Inferior parietal cortex (tissue), 1 donor: Measurements from ENCODE around the gene MYO5B.

ENCODE experiments used
- DNase-seq: peaks from one replicate; pipeline ENCODE4 v3.0.0-alpha.2; 2016; ENCODE audit errors: extremely low spot score

Gene MYO5B

DNA sequence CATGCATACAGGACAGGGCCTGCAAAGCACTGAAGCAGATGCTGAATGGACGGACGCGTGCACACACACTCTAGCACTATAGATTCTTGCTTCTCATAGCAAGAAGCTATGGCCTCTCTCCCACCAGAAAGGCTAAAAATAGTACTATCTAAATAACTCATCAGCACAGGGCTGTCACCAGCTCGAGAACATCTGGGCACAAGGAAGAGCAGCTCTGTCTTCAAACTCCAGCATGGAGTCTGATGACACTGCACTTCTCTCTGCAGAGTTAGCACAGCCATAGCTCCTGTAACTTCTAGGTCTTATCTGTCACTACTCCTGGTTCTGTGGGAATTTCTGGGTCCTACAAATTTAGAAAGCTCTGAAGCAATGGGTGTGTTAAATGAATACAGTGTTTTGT, 123.5 kb downstream of the MYO5B start:
- DNase-seq: no peak

DNA sequence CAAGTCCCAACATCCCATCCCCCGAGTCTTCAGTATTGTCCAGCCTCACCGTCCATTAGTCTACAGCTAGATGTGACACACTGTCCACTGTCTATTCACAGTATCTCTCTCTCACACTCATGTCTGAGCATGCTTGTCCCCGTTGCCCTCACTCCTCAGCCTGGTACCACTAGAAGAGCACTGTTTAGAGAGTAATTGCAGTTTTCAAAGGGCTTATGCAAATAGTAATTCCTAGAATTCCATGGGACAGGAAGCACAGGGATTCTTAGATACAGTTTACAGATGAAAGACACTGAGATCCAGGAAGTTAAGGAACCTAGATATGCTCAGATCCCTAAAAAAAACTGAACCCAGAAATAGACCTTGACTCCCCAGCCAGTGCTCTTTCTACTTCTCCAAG, 125.5 kb downstream of the MYO5B start:
- no peak for DNase-seq

- DNase-seq: no peak
Observed at GRCh38 chr18:50065527-50065926, 129.4 kb downstream of the MYO5B start.

GRCh38 chr18:50065039-50065438, 129.9 kb downstream of the MYO5B start:
- DNase-seq: no peak

DNA sequence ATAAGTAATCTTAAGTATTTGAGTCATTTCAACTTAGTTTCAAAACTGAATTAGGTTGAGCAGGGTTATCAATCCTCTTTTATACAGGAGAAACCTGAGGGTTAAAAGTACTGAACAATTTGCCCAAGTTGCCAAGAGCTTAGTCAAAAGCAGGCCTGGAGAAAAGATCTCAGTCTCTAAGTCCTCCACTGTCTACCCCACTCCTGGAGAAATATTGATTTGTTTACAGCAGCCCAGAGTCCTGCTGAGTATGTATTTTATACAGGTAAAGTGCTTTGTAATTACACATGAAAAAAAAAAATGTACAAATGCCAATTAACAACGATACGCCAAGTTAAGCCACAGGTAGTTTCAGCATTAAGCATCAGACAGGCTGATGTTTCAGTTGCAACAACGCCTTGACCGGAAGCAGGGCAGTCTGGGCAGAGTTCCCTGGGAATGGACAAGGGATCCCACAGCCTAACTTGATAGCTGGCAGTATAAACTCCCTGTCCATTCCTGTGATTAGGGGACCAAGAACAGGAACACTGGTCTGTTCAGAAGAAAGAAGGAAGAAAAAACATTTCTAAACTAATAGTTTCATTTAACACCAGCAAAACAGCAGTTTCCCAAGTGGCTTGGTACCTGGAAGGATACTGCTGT, 132.9 kb downstream of the MYO5B start:
- DNase-seq: no peak

DNA sequence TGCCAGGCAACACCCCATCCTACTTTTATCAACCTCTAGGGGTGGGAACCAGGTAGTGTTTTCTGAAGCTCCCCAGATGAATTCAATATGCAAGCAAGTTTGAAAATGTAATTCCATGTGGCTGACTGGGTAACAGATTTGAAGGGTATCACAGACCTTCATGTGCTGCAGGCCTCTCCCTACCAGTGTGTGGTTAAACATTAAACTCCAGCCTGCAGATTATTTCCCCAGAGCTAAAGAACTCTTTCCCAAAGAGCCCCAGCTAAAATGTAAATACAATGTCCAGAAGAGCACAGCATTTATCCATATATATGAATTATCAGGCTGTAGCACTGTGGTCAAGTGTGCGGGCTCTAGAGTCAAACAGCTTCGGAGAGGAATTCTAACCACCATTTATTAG, 134.1 kb downstream of the MYO5B start:
- DNase-seq: no peak

DNA sequence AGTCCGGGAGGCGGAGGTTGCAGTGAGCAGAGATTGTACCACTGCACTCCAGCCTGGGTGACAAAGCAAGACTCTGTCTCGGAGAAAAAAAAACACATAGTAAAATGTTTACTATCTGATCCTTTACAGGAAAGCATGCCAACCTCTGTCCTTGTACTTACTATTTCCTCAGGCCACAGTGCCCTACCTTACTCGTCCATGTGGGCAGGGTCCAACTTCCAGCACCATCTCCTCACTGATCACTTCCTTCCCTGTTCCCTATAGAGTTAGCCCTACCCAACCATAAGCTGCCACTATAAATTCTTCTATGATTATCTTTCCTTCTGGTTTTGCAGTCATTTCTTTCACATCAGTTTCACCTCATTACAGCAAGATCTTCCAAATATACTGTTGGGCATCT, 136.2 kb downstream of the MYO5B start:
- no peak for DNase-seq

DNA sequence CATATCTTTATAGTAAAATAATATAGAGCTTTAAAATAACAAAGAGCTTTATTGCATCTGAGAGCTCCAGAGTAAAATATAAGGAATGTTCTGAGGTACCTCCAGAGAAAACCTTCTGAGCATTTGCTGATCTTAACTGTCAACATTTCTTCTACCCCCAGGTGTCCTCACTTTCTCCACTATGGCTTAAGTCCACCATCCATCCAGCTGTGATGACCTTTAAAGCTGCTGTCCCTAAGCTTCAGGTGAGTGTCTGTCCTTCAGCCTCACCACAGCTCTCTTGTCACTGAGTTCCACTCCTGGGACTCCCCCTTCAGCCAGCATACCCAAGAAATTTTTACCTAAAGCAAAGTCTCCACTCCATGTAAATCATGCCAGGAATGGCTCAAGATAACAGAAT, 137.9 kb downstream of the MYO5B start:
- DNase-seq: no peak

GRCh38 chr18:50056185-50056584, 138.8 kb downstream of the MYO5B start:
- no peak for DNase-seq

DNA sequence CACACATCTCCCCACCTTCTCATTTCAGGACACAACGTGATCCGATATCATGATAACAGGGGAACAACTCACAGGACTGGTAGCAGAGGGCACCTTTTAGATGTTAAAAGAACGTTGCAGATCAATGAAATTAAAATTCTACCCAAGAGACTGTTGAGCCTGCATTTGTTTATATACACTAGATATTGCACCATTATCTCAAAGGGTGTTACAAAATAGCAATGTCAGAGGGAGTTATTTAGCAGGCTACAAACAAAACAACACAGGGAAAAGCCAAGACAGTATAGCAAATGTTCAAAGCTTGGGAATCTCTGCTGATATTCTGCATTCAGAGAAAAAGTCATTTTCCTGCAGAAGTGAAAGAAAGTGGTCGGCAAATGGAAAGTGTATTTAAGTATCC, 139.5 kb downstream of the MYO5B start:
- DNase-seq: no peak

GRCh38 chr18:50053111-50053510, 141.8 kb downstream of the MYO5B start:
- no peak for DNase-seq

- no peak for DNase-seq
Observed at GRCh38 chr18:50051288-50051687, 143.7 kb downstream of the MYO5B start.

- no peak for DNase-seq
Observed at GRCh38 chr18:50045126-50045525, 149.8 kb downstream of the MYO5B start.

- DNase-seq: no peak
Observed at GRCh38 chr18:50044402-50044801, 150.5 kb downstream of the MYO5B start.

GRCh38 chr18:50042611-50043010, 152.3 kb downstream of the MYO5B start:
- no peak for DNase-seq

DNA sequence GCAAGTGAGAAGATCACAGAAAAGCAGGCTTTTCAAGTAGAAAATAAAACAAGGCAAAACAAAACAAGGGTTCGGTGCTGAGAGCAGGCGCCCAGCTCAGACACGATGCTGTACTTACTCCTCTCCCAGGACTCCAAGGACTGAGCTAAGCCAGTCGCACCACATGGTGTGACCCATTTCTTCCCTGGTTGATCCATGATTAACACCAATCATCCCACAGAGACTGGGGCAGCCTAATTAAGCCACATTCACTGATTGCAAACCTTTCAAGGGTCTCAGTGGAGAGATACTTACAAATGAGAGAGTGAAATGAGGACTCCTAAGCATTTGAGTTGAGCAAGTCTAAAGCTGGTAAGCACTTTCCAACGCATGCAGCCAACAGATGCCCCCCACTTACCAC, 155.2 kb downstream of the MYO5B start:
- DNase-seq: no peak

DNA sequence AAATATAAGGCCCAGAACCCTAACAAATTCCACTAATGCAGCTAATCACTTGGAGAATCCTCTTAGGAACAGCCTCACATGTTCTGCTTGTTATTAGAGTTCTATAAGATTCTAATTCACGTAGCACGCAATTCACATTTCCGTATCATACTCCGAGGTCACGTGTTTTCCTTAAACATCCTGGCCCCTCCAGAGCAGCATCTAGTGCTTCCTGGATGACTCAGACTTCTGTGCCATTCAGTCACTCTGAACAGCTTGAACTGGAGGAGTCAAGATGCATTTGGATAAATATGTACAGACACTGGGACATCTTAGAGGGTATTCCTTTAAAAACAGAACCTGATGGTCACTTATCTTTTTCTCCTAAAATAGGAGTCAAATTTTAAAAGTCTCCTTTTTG, 156.5 kb downstream of the MYO5B start:
- DNase-seq: no peak

DNA sequence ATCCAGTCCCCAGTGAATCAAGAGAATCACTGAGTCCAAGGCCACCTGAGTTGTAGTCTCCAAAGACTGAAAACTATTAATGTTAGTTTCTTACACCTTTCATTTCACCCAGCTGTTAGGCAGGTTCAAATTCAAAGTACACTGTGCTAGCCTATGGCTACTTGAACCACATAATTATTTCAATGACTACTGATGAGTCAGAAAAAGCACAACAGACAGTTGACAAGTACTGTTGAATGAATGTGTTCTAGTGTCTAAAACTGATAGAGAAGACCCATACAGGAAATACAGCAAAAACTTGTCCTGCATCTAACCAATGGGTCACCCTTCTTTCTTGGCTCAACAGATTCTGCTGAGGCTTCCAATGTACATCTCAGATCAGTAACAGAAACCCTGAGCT, 160.9 kb downstream of the MYO5B start:
- no peak for DNase-seq

GRCh38 chr18:50033004-50033403, 161.9 kb downstream of the MYO5B start:
- no peak for DNase-seq

- DNase-seq: no peak
Observed at GRCh38 chr18:50030146-50030545, 164.8 kb downstream of the MYO5B start.

DNA sequence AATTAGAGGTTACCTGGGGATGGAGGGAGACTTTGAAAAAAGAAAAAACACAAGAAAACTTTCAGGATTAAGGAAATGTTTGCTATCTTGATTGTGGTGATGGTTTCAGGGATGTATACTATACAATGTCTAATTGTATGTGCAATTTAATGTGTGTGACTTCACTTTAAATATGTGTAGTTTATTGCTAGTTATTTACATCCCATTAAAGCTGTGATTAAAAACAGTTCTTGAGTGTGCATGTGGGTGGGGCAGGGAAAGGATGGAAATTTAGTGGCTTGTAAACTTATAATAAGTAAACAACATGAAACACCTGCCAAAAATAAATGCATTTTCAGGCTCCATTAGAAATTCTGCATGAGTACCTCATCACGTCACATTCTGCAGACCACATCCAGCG, 167.0 kb downstream of the MYO5B start:
- no peak for DNase-seq

GRCh38 chr18:50024466-50024865, 170.5 kb downstream of the MYO5B start:
- no peak for DNase-seq

DNA sequence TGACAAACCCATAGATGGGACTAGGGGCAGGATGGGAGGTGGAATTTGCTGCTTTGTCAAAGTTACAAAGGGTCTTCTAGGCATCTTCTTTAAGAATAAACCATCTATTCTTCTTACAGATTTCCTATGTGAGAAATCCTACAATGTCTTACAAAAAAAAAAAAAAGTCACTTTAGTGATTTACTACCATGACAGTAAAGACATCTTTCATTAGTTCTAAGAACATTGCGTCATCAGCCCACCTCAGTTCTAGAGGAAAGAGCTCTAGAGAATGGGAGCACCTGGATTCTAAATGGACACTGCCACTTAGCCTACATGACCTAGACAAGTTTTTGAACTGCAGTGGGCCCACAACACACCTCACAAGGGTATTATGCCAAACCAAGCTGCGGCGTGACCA, 172.0 kb downstream of the MYO5B start:
- DNase-seq: no peak

- no peak for DNase-seq
Observed at GRCh38 chr18:50014606-50015005, 180.3 kb downstream of the MYO5B start.
